PC-9 (cell line): ENCODE data around the gene SNRNP48. TPM values are rescaled to one million over a fixed set of nuclear protein-coding genes. Genes with fewer than 3 reads are reported as not detected.

Experiments used
- BruUV-seq: library from RNA; stranded (reverse); fragments of 400-500 nt; replicated peaks from 2 replicates; lab custom pipeline; 2021; lab: Mats Ljungman, UMichigan
- CTCF ChIA-PET: fragments of 300-600 bp; sonication (Branson Sonifier 250); formaldehyde crosslinking; loops from one replicate; lab custom pipeline; 2022; ENCODE audit warnings: antibody characterized with exemption; lab: Charles Lee
- POLR2A ChIA-PET: fragments of 300-600 bp; sonication (Branson Sonifier 250); formaldehyde crosslinking; loops from one replicate; lab custom pipeline; 2022; ENCODE audit warnings: antibody characterized with exemption; ENCODE audit not compliant: unreplicated experiment; lab: Charles Lee
- DNase-seq, 2 experiments: peaks; one replicate each; pipeline versions ENCODE4 v3.0.0 to v3.0.0-alpha.2; 2015 to 2022; ENCODE audit warnings: mixed read lengths in 1 of 2
- H2AFZ ChIP-seq: fragments of 200-600 bp; sonication (generic); 2 replicates; pipeline ENCODE4 v1.8.1; 2017; ENCODE audit warnings: antibody characterized with exemption
- H3F3A ChIP-seq: fragments of 200-600 bp; sonication (generic); 2 replicates; pipeline ENCODE4 v1.8.1; 2017; ENCODE audit warnings: antibody characterized with exemption, mild to moderate bottlenecking, low read depth; ENCODE audit not compliant: insufficient read depth
- H3K27ac ChIP-seq: fragments of 200-600 bp; sonication (generic); 2 replicates; pipeline ENCODE4 v1.6.1; 2016; ENCODE audit warnings: mixed run types
- H3K27me3 ChIP-seq: fragments of 200-600 bp; sonication (generic); 2 replicates; pipeline ENCODE4 v1.6.1; 2016; ENCODE audit warnings: low read depth, mixed run types; ENCODE audit not compliant: insufficient read depth
- H3K36me3 ChIP-seq: fragments of 200-600 bp; sonication (generic); 2 replicates; pipeline ENCODE4 v1.6.1; 2016; ENCODE audit warnings: low read depth, mixed run types
- H3K4me1 ChIP-seq: fragments of 200-600 bp; sonication (generic); replicated peaks from 2 replicates; pipeline ENCODE4 v1.6.1; 2016; ENCODE audit warnings: mixed run types; ENCODE audit not compliant: insufficient read depth
- H3K4me2 ChIP-seq: fragments of 200-600 bp; sonication (generic); 2 replicates; pipeline ENCODE4 v1.6.1; 2017; ENCODE audit warnings: mixed run types
- H3K4me3 ChIP-seq: fragments of 200-600 bp; sonication (generic); 2 replicates; pipeline ENCODE4 v1.6.1; 2016; ENCODE audit warnings: mixed run types
- H3K79me2 ChIP-seq: fragments of 200-600 bp; sonication (generic); 2 replicates; pipeline ENCODE4 v1.6.1; 2017; ENCODE audit warnings: low read depth, mixed run types
- H3K9me2 ChIP-seq: fragments of 200-600 bp; sonication (generic); 2 replicates; pipeline ENCODE4 v1.8.1; 2017; ENCODE audit warnings: mild to moderate bottlenecking; ENCODE audit not compliant: insufficient read depth
- H3K9me3 ChIP-seq: fragments of 200-600 bp; sonication (generic); 2 replicates; pipeline ENCODE4 v1.8.1; 2016; ENCODE audit warnings: low read depth; ENCODE audit not compliant: insufficient read depth
- H4K20me1 ChIP-seq: fragments of 200-600 bp; sonication (generic); 2 replicates; pipeline ENCODE4 v1.8.1; 2017; ENCODE audit not compliant: insufficient read depth
- CTCF ChIP-seq: fragments of 200-600 bp; sonication (generic); conservative IDR thresholded peaks from 2 replicates; pipeline ENCODE4 v1.6.1; 2017; ENCODE audit warnings: mixed run types, antibody characterized with exemption, mild to moderate bottlenecking, moderate library complexity
- EZH2 ChIP-seq: fragments of 200-600 bp; sonication (generic); IDR thresholded peaks from 2 replicates; pipeline ENCODE4 v1.8.0; 2017; ENCODE audit warnings: antibody characterized with exemption, low read depth
- intact Hi-C: fragments of 100-400 bp; cut with micrococcal nuclease; formaldehyde crosslinking; loops from one replicate; pipeline ENCODE4 v1.10.0; 2022; ENCODE audit not compliant: unreplicated experiment
- total RNA-seq: library from RNA; stranded (reverse); gene quantifications from 2 replicates; pipeline ENCODE4 v1.2.3, GENCODE V29; 2021

Gene SNRNP48
- total RNA-seq, 1 experiment from 2014 or later, result 21.7 TPM

- Histone ChIP-seq H3K79me2 (no peaks in the 10 kb centered on the region; the same call in 1 of the 2 replicates), H3K36me3 (no peaks in the 10 kb centered on the region), H3K9me3 (no peaks in the 10 kb centered on the region), H3K4me2 (no peak overlapping the region), H3F3A (no peaks in the 10 kb centered on the region), H3K9me2 (no peaks in the 10 kb centered on the region), H3K4me3 (no peak overlapping the region), H2AFZ (no peak overlapping the region), H4K20me1 (no peaks in the 10 kb centered on the region), H3K27ac (no peak overlapping the region), H3K4me1 (no peaks in the 10 kb centered on the region), H3K27me3 (no peaks in the 10 kb centered on the region)
- CTCF ChIA-PET, result no interaction called here
- DNase-seq, result no peak
- POLR2A ChIA-PET, result no interaction called here
- BruUV-seq, result no TSS peak
- intact Hi-C loops, result no loop called here
- no peak for TF ChIP-seq CTCF
- no peak for TF ChIP-seq EZH2
These were observed 35.3 kb upstream of the SNRNP48 start for GRCh38 chr6:7554533-7555275.

GRCh38 chr6:7555671-7556070 is 34.3 kb upstream of the SNRNP48 start:
- BruUV-seq, result no TSS peak

GRCh38 chr6:7556394-7557106 is 33.4 kb upstream of the SNRNP48 start:
- intact Hi-C loops, result no loop called here
- Histone ChIP-seq H4K20me1 (no peaks in the 10 kb centered on the region), H3K27ac (no peak overlapping the region), H3K27me3 (no peaks in the 10 kb centered on the region), H3K9me2 (no peaks in the 10 kb centered on the region), H3F3A (no peaks in the 10 kb centered on the region), H3K79me2 (no peaks in the 10 kb centered on the region; the same call in 1 of the 2 replicates), H3K4me2 (no peak overlapping the region), H3K9me3 (no peaks in the 10 kb centered on the region), H3K4me1 (no peaks in the 10 kb centered on the region), H3K36me3 (no peaks in the 10 kb centered on the region), H3K4me3 (no peak overlapping the region), H2AFZ (no peak overlapping the region)
- no peak for DNase-seq
- POLR2A ChIA-PET, result interaction anchor here (0.7 kb wide), 1 partner anchor 696 kb away, joined by 5 read pairs; no protein-coding TSS in a partner anchor
- BruUV-seq, result no TSS peak
- CTCF ChIA-PET, result no interaction called here
- no peak for TF ChIP-seq EZH2
- no peak for TF ChIP-seq CTCF

More at GRCh38 chr6:7555671-7556070, 34.3 kb upstream of the SNRNP48 start:
- Histone ChIP-seq H3K27ac (no peak overlapping the region), H3K9me3 (no peaks in the 10 kb centered on the region), H3K36me3 (no peaks in the 10 kb centered on the region), H3K4me1 (no peaks in the 10 kb centered on the region), H3K79me2 (no peaks in the 10 kb centered on the region; the same call in 1 of the 2 replicates), H3K4me3 (no peak overlapping the region), H3K4me2 (no peak overlapping the region), H4K20me1 (no peaks in the 10 kb centered on the region), H2AFZ (no peak overlapping the region), H3F3A (no peaks in the 10 kb centered on the region), H3K9me2 (no peaks in the 10 kb centered on the region), H3K27me3 (no peaks in the 10 kb centered on the region)
- ChIA-PET CTCF (no interaction called here), POLR2A (no interaction called here)
- no peak for DNase-seq
- TF ChIP-seq EZH2 (no peak), CTCF (no peak)
- intact Hi-C loops, result no loop called here
